Stimulated activated CD4-positive, alpha-beta T cell treated with anti-CD3 and anti-CD28 coated beads, TNF-alpha, amount 100 ng/mL, for 48 hours (primary cell): ENCODE measurements around the gene CASP2.
"Not testable (repeated sequence)": the region's sequence is repeated elsewhere in the genome, so short reads cannot be mapped to it uniquely, and the experiment has no call there.

ENCODE experiments used
- DNase-seq, 3 donors: peaks; one replicate each; pipeline ENCODE4 v3.0.0-alpha.2; 2020; ENCODE audit warnings: low read depth in 3 of 3

CASP2 gene

GRCh38 chr7:143264196-143264568 lies 24.0 kb upstream of the CASP2 start:
- DNase-seq: not testable (repeated sequence)

- no peak for DNase-seq
Measured at GRCh38 chr7:143265017-143265693, 23.0 kb upstream of the CASP2 start.

GRCh38 chr7:143269251-143269650 lies 18.9 kb upstream of the CASP2 start:
- no peak for DNase-seq

DNA sequence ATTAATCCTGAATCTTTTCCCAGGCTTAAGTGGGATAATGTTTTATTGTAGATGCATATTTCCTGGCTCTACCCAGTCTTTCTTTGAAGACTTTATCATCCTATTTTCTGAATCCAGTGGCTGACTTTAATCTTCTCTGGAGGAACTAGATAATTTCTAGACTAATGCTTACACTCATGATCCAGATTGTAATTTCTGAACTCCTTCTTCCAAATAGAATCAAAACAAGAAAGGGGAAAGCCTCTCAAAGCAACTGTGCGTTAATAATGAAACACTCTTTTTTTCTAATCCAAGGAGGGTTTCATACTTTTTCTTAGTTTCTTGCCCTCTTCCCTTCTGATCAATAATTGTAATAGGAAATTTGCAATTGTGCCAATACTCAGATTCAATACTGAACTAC lies 16.9 kb upstream of the CASP2 start:
- no peak for DNase-seq

DNA sequence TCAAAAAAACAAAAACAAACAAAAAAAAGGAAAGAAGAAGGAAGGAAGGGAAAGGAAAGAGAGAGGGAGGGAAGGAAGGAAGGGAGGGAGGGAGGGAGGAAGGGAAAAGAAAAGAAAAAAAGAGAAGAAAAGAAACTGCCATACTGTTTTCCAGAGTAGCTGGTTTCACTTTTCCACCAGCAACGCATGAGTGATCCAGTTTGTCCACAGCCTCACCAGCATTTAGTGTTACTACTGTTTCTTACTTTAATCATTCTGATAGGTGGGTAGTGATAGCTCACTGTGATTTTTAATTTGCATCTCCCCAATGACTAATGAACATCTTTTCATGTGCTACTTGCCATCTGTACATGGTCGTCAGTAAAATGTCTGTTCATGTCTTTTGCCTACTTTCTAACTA lies 15.3 kb upstream of the CASP2 start:
- no peak for DNase-seq

GRCh38 chr7:143279186-143280098 lies 8.7 kb upstream of the CASP2 start:
- DNase-seq: no peak

- DNase-seq: no peak
Measured at GRCh38 chr7:143280160-143280559, 8.0 kb upstream of the CASP2 start.

GRCh38 chr7:143280566-143280965 lies 7.6 kb upstream of the CASP2 start:
- DNase-seq: no peak

DNA sequence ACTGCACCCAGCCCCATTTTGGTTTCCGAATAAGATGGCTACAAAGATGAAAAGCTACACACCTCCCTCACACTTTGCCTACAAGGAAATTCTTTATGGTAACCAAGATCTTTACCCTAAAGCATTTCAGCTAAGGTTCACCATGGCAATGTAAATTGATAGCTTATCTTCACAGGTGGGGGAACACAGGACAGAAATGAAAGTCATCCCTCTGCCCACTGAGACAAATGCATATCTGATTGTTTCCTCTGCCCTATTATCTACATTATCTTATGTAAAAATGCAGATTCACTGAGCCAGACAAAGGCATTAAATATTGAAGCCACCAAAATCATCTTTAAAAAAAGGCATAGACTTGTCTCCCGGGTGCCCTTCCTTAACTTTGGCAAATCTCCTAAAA lies 6.6 kb upstream of the CASP2 start:
- DNase-seq: no peak

GRCh38 chr7:143282124-143282523 lies 6.0 kb upstream of the CASP2 start:
- no peak for DNase-seq

DNA sequence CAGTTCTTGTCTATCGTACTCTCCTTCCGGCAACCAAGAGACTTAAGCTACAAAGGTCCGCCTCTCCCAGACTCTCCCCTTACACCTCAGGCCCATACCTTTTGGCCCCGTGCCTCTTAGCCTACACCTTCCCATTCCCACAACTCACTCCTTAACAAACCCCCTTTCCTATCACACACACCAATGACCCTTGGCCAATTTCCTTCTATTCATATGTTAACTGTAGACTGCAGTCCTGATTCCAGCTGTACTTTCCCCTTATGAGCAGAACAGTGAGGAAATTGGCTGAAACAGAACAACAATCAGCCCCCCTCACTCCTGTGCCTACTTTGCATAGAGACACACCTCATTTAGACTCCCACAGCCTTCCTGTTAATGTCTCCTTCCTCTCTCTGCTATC lies 4.8 kb upstream of the CASP2 start:
- DNase-seq: no peak

DNA sequence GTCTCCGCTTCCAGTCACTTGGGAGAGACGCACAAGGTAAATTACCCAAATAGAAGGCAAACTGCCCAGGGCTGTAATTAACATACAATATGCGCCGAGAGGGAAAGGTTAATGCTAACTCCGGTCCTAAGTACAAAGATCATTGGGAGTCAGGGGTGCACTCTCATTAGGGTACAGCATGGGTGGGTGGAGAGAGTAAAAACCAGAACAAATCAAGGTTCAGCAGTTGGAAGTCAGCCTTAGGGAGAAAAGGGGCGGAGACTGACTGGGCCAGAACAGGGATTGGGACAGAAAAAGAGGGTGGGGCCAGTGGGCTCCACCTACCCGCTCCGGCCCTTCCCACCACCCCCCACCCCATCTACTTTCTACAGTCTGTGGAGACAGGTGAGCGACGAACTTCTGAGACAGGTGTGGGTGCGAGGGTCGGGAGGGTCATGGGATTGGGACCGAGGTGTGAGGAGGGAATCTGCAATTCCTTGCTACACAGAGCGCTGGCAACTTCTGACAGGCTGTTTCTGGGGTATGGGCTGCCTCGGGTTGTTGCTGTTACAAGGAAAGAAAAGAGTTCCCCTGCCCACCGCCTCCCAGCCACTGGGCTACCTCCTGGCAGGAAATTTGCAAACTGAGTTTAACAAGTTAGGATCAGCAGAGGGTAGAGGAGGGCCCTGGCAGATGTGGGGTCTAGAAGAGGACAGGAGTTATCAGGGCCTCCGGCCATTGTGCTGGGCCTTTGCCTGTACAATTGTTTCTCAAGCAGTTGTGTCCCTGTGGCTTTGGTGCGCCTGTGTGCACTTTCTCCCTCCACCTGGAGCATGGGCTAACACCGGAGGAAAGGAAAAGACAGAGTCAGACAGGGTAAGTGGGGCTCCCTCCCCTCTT lies 3.3 kb upstream of the CASP2 start, which contains the start of gene TMEM139:
TSS of gene TMEM139 (plus strand) at position 368 of the 879 bp plus-strand sequence. CDS start 1,000 bp downstream, outside the sequence.
- no peak for DNase-seq

DNA sequence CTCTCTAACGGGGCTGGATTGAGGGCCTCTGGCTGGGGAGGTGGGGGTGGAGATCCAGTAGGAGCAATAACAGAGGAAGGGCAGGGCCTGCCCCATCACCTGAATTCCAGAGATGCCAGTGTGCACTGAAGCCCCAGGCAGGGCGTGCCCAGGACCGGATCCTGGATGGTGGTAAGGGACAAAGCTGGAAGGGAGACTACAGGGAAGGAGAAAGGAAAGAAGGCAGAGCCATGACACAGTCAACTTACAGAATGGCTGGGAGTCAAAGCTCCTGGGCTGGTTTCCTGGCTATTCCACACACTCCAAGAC lies 2.7 kb upstream of the CASP2 start:
- no peak for DNase-seq

DNA sequence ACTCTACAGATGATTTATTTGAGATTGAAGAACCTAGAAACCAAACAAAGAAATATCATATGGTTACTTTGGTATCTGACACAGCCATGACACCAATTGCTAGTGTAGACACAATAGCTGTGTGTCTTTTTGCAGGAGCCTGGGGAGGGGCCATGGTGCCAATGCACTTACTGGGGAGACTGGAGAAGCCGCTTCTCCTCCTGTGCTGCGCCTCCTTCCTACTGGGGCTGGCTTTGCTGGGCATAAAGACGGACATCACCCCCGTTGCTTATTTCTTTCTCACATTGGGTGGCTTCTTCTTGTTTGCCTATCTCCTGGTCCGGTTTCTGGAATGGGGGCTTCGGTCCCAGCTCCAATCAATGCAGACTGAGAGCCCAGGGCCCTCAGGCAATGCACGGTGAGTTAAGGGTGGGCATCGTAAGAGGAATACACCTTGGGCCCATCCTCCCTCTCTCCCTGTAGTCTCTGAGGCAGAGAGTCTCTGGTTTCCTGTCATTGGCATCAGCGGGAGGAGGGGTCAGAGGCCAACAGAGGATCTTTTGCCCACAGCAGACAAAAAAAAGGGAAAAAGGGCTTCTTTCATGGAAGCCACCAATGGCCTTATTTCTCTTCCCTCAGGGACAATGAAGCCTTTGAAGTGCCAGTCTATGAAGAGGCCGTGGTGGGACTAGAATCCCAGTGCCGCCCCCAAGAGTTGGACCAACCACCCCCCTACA lies 2.2 kb upstream of the CASP2 start:
- DNase-seq: no peak

GRCh38 chr7:143286522-143286890 lies 1.6 kb upstream of the CASP2 start:
- no peak for DNase-seq

DNA sequence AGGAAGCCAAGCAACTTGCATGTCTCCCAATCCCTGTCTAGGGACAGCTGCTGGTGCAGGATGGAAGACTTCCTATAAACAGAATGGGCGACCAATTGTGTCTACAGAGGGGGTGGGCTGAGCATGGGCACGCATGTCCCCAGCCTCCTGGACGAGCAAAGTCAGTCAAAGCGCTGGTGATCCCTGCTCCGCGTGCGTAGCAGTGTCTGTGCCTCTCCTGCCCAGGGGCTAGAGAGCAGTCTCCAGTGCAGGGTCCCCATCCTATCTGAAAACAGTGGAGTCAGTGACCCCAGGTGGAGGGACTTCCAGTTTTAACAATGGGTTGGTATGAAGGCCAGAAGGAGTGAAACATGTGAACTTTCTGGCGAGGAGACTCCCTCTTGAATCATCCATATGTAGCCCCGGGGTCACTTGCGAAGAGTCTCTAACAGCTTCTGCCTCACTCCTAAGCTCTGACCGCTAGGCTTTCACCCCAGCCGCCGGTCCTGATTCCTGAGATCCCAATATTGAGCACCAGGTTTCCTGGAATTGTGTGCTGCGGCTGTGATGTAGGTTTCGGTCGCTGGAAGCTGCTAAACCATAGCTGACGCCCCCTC lies 714 bp upstream of the CASP2 start:
- DNase-seq: no peak

GRCh38 chr7:143288836-143289235 lies 685 bp downstream of the CASP2 start:
- DNase-seq: no peak

DNA sequence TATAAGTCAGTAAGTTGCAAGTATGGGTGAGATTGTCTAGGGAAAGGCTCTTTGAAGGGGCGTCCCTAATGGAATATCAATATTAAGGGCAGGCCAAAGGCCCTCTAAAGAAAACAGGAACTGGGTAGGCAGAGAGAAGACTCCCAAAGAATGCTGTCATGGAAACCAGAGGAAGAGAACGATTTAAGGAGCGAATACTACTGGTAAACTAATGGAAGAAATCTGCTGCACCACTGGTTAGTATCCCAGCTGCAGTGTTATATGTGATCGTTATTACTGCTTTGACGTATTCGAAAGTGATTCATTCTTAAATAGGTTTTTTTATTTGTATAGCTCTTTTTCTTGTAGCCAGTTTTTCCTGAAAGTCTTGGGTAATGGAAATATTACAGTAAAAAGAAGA lies 1.3 kb downstream of the CASP2 start:
- no peak for DNase-seq

DNA sequence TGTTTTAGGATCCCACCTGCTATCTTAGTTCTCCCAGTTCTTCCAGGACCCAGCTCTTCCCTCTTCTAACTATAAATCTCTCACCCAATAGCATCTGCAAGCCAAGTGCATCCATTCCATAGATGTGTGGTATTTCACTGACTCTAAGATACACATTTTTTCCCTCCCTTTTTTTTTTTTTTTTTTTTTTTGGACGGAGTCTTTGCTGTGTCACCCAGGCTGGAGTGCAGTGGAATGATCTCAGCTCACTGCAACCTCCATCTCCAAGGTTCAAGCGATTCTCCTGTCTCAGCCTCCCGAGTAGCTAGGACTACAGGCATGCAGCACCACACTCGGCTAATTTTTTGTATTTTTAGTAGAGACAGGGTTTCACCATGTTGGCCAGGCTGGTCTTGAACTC lies 1.7 kb downstream of the CASP2 start:
- not testable (repeated sequence) for DNase-seq

DNA sequence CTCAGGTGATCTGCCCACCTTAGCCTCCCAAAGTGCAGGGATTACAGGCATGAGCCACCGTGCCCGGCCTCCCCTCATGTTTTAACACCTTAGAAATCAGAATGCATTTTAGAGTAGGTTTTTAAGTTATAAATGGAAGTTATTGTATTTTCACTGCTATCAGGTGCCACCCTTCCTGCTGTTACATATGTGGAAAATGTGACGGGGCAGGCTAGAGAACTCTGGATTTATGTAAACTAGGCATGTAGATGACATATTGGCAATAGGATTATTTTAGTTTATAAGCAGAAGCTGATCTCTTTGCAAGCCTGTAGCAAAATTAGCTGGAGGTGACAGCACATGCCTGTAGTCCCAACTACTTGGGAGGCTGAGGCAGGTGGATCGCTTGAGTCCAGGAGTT lies 2.1 kb downstream of the CASP2 start:
- no peak for DNase-seq

GRCh38 chr7:143292876-143293275 lies 4.7 kb downstream of the CASP2 start:
- no peak for DNase-seq
